Caki2 (cell line): ENCODE measurements around the gene UBR3. TPM values are rescaled to one million over a fixed set of nuclear protein-coding genes. Genes with fewer than 3 reads are reported as not detected.
A peak's percentile ranks its signal among the peaks of the same experiment; 100 is the strongest.
"Not testable (repeated sequence)": the region's sequence is repeated elsewhere in the genome, so short reads cannot be mapped to it uniquely, and the experiment has no call there.

Source experiments
- DNase-seq: peaks from one replicate; pipeline ENCODE4 v3.0.0-alpha.2; 2015; ENCODE audit warnings: low read depth
- in situ Hi-C: cut with HindIII; loops from 2 replicates; pipeline ENCODE4 v1.10.0; 2016; ENCODE audit warnings: low sequenced_read_pairs, low pct_unique_long_range_greater_than_20kb, mixed read lengths
- total RNA-seq: library from RNA; depleted of rRNA; stranded (reverse); fragments of >200 nt; shearing (Covaris generic); gene quantifications from 2 replicates; pipeline ENCODE4 v1.2.3, GENCODE V29; 2014; ENCODE audit warnings: low replicate concordance

UBR3 gene
- total RNA-seq, 1 experiment from 2014 or later, result 22.9 TPM

- no peak for DNase-seq
- in situ Hi-C loops, result no loop called here
These were observed 32.2 kb downstream of the UBR3 start for GRCh38 chr2:169859423-169859822.

- DNase-seq, result no peak
- in situ Hi-C loops, result no loop called here
These were observed 32.9 kb downstream of the UBR3 start for GRCh38 chr2:169860149-169860548.

GRCh38 chr2:169862816-169863215 is 35.6 kb downstream of the UBR3 start:
- DNase-seq, result no peak
- in situ Hi-C loops, result no loop called here

- in situ Hi-C loops, result no loop called here
These were observed 38.2 kb downstream of the UBR3 start for GRCh38 chr2:169865492-169865891.

GRCh38 chr2:169866230-169866629 is 39.0 kb downstream of the UBR3 start:
- in situ Hi-C loops, DNase-seq: not testable (repeated sequence)

More at GRCh38 chr2:169865492-169865891, 38.2 kb downstream of the UBR3 start:
- DNase-seq, result no peak

- no peak for DNase-seq
- in situ Hi-C loops, result no loop called here
These were observed 40.3 kb downstream of the UBR3 start for GRCh38 chr2:169867579-169867978.

GRCh38 chr2:169868951-169869350 is 41.7 kb downstream of the UBR3 start:
- in situ Hi-C loops, result no loop called here
- no peak for DNase-seq

GRCh38 chr2:169871369-169871768 is 44.1 kb downstream of the UBR3 start:
- DNase-seq, in situ Hi-C loops: not testable (repeated sequence)

GRCh38 chr2:169871994-169872393 is 44.7 kb downstream of the UBR3 start:
- in situ Hi-C loops, result no loop called here
- DNase-seq, result no peak

GRCh38 chr2:169877398-169877797 is 50.1 kb downstream of the UBR3 start:
- in situ Hi-C loops, result no loop called here
- no peak for DNase-seq

- in situ Hi-C loops, result no loop called here
- no peak for DNase-seq
These were observed 59.9 kb downstream of the UBR3 start for GRCh38 chr2:169887120-169887519.

GRCh38 chr2:169891593-169892298 is 64.5 kb downstream of the UBR3 start:
- in situ Hi-C loops, result no loop called here
- no peak for DNase-seq

- in situ Hi-C loops, result no loop called here
- no peak for DNase-seq
These were observed 65.7 kb downstream of the UBR3 start for GRCh38 chr2:169892951-169893350.

- peak; percentile 30 for DNase-seq
- in situ Hi-C loops, result no loop called here
These were observed 68.2 kb downstream of the UBR3 start for GRCh38 chr2:169895294-169895985.

- in situ Hi-C loops, result no loop called here
- no peak for DNase-seq
These were observed 70.6 kb downstream of the UBR3 start for GRCh38 chr2:169897834-169898233.

- DNase-seq, in situ Hi-C loops: not testable (repeated sequence)
These were observed 72.8 kb downstream of the UBR3 start for GRCh38 chr2:169900103-169900502.

GRCh38 chr2:169900686-169901085 is 73.4 kb downstream of the UBR3 start:
- in situ Hi-C loops, result no loop called here
- DNase-seq, result no peak

- in situ Hi-C loops, result no loop called here
- DNase-seq, result no peak
These were observed 79.5 kb downstream of the UBR3 start for GRCh38 chr2:169906731-169907130.

- no peak for DNase-seq
- in situ Hi-C loops, result no loop called here
These were observed 82.1 kb downstream of the UBR3 start for GRCh38 chr2:169909376-169909775.
